HG02588 (cell line): ENCODE results near the gene SPO11.

ENCODE experiments used
- ATAC-seq: cut with Tn5 transposase; IDR thresholded peaks from one replicate; pipeline ENCODE4 v1.9.1; 2021; ENCODE audit warnings: mild to moderate bottlenecking, moderate library complexity; ENCODE audit not compliant: unreplicated experiment

The SPO11 gene

GRCh38 chr20:57309544-57310115 lies 20.0 kb upstream of the SPO11 start:
- no peak for ATAC-seq

- no peak for ATAC-seq
These were observed 18.6 kb upstream of the SPO11 start for GRCh38 chr20:57310821-57311514.

- no peak for ATAC-seq
These were observed 17.5 kb upstream of the SPO11 start for GRCh38 chr20:57312138-57312537.

GRCh38 chr20:57313230-57313629 lies 16.4 kb upstream of the SPO11 start:
- ATAC-seq, result no peak

GRCh38 chr20:57313951-57314350 lies 15.7 kb upstream of the SPO11 start:
- ATAC-seq, result no peak

GRCh38 chr20:57315083-57315975 lies 14.3 kb upstream of the SPO11 start:
- ATAC-seq, result no peak

- ATAC-seq, result no peak
These were observed 13.6 kb upstream of the SPO11 start for GRCh38 chr20:57315976-57316480.

GRCh38 chr20:57316795-57317201 lies 12.8 kb upstream of the SPO11 start:
- ATAC-seq, result no peak

GRCh38 chr20:57317316-57317788 lies 12.3 kb upstream of the SPO11 start:
- ATAC-seq, result no peak

GRCh38 chr20:57317789-57318371 lies 11.7 kb upstream of the SPO11 start:
- ATAC-seq, result no peak

- ATAC-seq, result no peak
These were observed 10.0 kb upstream of the SPO11 start for GRCh38 chr20:57319584-57319983.

GRCh38 chr20:57320358-57320757 lies 9.2 kb upstream of the SPO11 start:
- no peak for ATAC-seq

GRCh38 chr20:57321142-57321541 lies 8.5 kb upstream of the SPO11 start:
- ATAC-seq, result no peak

- no peak for ATAC-seq
These were observed 7.1 kb upstream of the SPO11 start for GRCh38 chr20:57322476-57322875.

- no peak for ATAC-seq
These were observed 6.6 kb upstream of the SPO11 start for GRCh38 chr20:57323034-57323433.

- ATAC-seq, result no peak
These were observed 3.8 kb upstream of the SPO11 start for GRCh38 chr20:57325632-57326356.

GRCh38 chr20:57326667-57327455 lies 2.7 kb upstream of the SPO11 start:
- ATAC-seq, result no peak

- no peak for ATAC-seq
These were observed 1.8 kb upstream of the SPO11 start for GRCh38 chr20:57327820-57328219.

- ATAC-seq, result no peak
These were observed 1.4 kb downstream of the SPO11 start for GRCh38 chr20:57330998-57331397.
